NCI-H1930 (cell line): ENCODE results near the gene PTGER1.
"Not testable (repeated sequence)": the region's sequence is repeated elsewhere in the genome, so short reads cannot be mapped to it uniquely, and the experiment has no call there.

Source experiments
- DNase-seq, 2 experiments: peaks; one replicate each; lab custom pipeline; 2025; lab: John Stamatoyannopoulos, UW

PTGER1 gene

DNA sequence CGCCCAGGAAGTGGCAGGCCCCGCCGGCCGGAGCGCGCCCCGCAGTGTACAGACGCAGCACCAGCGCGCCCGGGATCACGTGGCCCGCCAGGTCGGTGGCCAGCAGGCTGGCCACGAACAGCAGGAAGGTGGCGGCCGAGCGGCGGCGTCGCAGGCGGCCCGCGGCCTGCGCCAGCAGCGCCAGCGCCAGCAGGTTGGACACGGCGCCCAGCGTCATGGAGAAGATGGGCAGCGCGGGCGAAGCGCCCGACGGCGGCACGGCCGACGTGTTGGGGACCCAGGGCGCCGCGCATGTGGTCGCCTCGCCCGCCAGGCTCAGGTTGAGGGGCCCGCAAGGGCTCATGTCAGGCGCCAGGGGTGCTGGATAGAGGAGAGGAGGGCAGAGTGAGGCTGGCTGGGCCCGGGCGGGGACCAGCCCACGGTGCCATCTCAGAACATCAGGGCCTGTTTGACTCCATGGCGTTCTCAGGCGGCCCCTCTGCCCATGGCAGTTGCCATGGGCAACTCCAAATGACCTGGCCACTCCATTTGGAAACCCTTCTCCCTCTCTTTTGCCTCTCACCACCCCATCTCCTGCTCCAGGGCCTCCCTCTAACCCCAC is 1.1 kb downstream of the PTGER1 start:
- DNase-seq: no peak

DNA sequence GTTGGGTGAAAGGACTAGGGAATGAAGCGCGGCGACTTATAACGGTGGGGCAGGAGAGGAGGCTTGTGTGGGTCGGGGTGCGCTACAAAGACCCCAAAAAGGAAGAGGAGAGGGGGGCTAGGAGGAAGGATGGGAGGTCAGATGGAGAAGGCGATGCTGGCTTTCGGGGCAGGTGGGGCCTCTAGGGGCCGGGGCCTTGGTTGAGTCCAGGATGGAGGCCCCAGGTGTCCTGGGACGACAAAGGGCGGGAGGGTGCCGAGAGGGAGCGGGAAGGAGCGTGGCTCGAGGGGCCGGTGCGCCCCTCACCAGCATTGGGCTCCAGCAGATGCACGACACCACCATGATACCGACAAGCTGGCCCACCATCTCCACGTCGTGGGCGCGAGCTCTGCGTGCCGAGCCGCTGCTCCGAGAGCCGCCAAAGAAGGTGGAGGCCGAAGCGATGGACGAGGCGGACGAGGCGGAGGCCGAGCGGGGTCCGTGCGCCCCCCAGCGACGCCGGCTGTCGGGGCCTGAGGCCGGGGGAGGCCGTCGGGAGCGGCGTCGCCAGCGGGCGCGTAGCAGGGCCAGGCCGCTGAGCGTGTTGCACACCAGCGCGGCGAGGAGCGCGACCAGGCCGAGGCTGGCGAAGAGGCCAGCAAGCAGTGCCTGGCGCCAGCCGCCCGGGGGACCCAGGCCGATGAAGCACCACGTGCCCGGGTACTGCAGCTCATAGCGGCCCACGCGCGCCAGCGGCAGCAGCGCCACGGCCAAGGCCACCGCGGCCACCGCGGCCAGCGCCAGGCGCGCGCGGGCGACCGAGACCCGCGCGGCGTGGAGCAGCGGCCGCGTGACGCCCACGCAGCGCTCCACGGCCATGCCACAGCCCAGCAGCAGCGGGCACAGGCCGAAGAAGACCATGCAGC is 1.8 kb downstream of the PTGER1 start:
- DNase-seq: no peak

DNA sequence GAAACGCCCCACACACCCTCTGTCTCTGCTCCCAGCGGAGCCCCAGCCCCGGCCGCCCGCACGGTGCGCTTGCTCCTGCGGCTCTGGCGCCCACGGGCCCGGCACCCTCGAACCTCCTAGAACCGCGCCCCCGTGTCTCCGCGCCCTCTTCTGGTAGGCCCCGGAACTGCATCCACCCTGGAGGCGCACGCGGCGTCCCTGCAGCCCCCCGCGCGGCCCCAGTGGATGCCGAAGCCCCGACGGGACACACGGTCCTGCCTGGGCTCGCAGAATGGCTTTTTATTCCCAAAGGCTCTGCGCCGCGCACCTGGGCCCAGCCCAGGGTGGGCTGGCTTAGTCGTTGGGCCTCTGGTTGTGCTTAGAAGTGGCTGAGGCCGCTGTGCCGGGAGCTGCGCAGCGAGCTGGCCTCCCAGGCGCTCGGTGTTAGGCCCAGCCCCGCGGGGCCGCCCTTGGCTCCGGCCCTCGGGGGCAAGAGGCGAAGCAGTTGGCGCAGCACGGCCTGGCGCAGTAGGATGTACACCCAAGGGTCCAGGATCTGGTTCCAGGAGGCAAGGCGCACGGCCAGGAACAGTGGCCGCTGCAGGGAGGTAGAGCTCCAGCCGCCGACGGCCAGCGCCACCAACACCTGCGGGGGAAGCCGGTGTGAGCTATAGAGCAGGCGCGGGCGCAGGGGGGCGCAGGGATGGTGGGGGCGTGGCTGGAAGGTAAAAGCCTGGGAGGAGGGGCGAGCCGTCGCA is 2.8 kb downstream of the PTGER1 start:
- peak; percentile 62 for DNase-seq

DNA sequence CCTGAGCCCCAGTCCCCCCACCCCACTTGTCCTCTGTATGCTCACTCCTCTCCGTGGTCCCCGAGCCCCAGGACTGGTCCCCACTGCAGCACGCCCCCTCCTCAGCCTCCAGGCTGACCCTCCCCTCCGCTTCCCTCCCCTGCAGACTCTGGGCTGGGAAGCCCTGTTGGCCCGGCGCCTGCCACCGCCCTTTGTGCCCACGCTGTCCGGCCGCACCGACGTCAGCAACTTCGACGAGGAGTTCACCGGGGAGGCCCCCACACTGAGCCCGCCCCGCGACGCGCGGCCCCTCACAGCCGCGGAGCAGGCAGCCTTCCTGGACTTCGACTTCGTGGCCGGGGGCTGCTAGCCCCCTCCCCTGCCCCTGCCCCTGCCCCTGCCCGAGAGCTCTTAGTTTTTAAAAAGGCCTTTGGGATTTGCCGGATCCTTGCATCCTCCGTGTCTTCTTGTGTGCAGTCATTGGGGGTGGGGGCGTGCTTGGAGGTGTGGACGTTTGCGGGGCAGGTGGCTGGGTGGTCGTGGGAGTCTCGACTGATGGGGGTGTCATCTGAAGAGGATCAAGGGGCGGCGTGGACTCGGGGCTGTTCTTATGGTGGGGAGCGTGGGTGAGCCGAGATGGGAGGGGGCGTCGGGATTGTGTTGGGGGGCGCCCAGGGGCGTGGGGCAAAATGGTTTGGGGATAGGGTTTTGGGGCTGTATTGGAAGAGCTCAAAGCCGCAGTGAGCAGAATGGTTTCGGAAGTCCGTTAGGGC is 3.5 kb downstream of the PTGER1 start:
- DNase-seq: no peak

DNA sequence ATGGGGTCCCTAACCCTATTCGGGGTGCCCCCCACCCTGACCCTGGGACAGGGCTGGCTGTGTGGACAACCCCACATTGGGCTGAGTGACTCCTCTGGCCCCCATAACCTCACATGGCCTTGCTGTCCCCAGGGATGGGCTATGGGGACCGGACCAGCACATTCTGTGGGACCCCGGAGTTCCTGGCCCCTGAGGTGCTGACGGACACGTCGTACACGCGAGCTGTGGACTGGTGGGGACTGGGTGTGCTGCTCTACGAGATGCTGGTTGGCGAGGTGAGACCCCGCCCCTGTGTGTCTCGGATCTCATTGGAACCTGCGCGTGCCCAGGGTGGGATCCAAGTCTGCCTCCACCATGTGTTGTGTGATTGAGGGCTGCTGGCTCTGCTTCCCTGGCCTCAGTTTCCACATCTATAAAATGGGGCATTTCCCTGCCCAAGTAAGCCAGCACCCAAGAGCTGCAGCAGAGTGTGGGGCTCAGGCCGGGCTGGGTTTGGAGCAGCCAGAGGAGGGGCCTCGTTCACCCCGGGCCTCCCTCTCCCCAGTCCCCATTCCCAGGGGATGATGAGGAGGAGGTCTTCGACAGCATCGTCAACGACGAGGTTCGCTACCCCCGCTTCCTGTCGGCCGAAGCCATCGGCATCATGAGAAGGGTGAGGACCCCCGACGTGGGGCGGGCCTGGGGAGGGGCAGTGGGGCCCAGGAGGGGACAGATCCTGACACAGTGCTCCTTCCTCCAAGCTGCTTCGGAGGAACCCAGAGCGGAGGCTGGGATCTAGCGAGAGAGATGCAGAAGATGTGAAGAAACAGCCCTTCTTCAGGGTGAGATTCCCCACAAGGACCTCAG is 4.9 kb downstream of the PTGER1 start:
- no peak for DNase-seq

DNA sequence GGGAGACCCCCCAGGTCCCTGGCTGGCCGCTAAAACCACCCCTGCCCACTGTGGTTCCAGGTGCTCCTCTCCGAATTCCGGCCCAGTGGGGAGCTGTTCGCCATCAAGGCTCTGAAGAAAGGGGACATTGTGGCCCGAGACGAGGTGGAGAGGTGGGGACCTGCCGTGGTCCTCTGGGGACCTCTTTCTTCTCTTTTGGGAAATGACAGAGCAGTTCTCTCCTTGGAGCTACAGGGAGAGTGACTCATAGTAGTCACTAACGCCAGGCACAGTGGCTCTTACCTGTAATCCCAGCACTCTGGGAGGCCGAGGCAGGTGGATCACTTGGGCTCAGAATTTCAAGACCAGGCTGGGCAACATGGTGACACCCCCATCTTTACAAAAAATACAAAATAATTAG is 7.3 kb downstream of the PTGER1 start:
- DNase-seq: no peak

DNA sequence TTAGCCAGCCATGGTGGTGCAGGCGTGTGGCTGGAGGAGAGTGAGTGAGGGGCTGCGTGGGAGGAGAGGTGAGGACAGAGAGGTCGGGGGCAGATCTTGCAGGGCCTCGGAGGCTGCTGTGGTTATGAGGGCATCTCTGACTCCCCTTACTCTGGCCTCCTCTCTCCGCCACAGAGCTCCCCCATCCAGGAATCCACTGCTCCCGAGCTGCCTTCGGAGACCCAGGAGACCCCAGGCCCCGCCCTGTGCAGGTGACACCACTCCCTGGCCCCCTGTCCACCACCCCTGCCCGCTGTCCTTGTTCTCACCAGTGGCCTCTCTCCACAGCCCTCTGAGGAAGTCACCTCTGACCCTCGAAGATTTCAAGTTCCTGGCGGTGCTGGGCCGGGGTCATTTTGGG is 7.8 kb downstream of the PTGER1 start:
- no peak for DNase-seq

DNA sequence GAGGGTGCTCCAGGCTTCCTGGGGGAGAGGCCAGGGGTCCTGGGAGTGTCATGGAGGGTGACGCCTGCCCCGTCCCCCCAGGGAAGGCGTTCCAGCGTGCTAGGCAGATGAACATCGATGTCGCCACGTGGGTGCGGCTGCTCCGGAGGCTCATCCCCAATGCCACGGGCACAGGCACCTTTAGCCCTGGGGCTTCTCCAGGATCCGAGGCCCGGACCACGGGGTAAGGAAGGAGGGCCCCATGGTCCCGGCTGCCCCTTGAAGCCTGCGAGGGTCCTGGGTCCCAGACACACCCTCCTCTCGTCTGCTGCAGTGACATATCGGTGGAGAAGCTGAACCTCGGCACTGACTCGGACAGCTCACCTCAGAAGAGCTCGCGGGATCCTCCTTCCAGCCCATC is 11.4 kb downstream of the PTGER1 start:
- DNase-seq: no peak

DNA sequence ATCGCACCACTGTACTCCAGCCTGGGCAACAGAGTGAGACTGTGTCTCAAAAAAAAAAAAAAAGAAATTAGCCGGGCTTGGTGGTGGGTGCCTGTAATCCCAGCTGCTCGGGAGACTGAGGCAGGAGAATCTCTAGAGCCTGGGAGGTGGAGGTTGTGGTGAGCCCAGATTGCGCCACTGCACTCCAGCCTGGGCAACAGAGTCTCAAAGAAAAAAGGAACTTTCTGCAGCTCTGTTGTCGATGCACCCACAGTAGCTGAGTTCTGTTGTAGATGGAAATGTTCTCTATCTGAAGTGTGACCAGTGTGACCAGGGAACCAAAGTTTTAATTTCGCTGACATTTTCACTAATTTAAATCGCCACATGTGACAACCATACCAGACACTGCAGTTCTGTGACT is 12.8 kb downstream of the PTGER1 start:
- not testable (repeated sequence) for DNase-seq

DNA sequence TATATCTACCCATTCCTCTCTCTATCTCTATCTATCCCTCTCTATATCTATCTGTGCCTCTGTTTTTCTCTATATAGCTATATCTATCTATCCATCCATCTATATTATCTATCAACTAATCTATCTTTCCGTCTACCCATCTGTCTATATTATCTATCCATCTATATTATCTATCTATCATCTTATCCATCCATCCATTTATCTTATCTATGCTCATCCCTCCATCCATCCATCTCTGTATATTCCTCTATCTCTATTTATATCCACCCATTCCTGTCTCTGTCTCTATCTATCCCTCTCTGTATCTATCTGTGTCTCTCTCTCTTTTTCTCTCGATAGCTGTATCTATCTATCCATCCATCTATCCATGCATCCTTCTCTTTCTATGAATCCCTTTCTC is 14.2 kb downstream of the PTGER1 start:
- no peak for DNase-seq

DNA sequence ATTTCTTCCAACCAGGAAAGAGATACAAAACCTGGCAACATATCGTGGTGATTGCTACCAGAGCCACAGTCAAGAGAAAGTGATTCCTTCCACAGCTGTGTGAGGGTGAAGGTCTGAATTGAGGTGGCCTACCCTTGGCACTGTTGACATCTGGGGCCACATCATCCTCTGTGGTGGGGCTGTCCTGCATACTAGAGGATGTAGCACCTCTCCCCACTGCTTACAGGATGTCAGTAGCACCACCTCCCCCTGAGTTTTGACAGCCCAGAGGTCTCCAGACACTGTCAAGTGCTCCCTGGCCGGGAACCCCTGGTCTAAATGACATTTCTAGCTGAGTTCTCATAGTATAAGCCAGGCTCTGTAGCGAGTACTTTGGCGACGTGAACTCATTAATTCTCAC is 15.5 kb downstream of the PTGER1 start:
- no peak for DNase-seq

DNA sequence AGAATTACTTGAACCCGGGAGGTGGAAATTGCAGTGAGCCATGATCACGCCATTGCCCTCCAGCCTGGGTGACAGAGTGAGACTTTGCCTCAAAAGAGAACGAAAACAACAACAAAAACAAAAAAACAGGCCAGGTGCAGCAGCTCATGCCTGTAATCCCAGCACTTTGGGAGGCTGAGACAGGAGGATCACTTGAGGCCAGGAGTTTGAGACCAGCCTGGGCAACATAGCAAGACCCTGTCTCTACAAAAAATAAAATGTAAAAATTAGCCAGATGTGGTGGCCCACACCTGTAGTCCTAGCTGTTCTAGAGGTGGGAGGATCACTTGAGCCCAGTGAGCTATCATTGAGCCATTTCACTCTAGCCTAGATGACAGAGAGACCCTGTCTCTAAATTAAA is 22.9 kb downstream of the PTGER1 start:
- not testable (repeated sequence) for DNase-seq

DNA sequence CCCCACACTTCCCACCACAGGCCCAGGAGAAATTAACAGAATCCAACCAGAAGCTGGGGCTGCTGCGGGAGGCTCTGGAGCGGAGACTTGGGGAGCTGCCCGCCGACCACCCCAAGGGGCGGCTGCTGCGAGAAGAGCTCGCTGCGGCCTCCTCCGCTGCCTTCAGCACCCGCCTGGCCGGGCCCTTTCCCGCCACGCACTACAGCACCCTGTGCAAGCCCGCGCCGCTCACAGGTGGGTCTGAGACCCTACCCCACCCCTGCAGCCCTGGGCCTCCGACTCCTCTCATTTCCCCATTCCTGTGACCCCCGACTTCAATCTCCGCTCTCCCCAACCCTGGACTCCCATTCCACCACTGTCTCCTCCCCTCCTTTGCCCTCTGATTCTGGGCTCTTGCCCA is 24.3 kb downstream of the PTGER1 start:
- DNase-seq: no peak

DNA sequence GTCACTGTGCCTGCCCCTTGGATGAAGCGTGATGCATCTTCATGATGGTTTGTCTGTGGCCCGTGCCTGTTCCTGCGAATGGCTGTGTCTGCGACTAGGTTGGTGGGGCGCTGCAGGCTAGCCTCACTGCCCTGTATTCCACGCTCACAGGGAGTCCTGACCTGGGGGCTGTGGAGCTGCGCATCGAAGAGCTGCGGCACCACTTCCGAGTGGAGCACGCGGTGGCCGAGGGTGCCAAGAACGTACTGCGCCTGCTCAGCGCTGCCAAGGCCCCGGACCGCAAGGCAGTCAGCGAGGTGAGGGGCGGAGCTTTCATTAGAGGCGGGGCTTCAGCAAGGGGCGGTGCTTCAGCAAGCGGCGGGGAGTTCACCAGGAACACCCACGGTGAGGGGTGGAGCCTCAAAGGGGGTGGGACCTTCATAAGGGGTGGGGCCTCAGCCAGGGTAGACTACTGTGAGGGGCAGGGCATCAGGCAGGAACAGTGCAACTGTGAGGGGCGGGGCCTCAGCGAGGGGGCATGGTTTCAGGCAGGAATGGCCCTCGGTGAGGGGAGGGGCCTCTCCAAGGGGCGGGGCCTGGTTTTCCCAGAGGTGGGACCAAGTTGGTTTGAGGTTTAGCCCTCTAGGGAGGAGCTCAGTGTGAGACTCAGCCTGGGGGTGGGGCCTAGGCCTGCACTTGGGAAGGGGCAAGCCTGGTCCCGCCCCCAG is 24.8 kb downstream of the PTGER1 start:
- DNase-seq: peak in 1 of 2 experiments; percentile 13

DNA sequence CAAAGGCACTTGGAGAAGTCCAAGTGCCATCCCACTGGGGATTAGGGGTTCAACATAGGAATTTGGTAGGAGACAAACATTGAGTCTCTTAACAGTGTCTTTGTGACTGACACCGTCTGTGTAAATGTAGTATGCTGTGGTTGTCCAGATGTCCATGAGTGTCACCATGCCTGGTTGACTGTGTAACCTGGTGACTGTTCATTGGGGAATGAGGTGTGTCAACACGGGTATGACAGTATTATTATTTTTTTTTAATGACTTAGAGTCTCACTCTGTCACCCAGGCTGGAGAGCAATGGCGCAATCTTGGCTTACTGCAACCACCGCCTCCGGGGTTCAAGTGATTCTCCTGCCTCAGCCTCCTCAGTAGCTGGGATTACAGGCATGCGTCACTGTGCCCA is 25.8 kb downstream of the PTGER1 start:
- DNase-seq: no peak

DNA sequence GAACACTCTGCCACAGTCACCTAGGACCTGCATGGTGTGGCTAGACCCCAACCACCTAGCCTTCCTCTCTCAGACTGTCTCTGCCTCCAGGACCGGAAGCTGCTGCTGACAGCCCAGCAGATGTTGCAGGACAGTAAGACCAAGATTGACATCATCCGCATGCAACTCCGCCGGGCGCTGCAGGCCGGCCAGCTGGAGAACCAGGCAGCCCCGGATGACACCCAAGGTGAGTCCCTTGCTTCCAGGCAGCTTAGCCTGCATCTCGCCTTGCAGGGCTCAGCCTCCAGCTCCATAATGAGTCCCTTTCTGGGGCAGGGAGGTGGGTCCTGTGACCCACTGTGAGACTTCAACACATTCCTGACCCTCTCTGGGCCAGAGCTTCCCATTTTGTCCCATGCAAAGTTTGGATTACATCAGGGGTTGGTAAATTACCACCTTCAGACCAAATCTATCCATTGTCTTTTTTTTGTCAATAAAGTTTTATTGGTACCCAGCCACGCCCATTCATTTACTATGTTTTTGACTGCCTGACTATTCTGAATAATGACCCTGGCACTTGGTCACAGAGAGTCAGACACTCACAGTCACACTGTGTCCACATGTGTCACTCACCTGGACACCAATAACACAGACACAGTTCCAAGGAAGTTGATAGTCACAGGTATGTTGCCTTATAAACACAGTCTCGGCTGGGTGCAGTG is 28.7 kb downstream of the PTGER1 start:
- no peak for DNase-seq

DNA sequence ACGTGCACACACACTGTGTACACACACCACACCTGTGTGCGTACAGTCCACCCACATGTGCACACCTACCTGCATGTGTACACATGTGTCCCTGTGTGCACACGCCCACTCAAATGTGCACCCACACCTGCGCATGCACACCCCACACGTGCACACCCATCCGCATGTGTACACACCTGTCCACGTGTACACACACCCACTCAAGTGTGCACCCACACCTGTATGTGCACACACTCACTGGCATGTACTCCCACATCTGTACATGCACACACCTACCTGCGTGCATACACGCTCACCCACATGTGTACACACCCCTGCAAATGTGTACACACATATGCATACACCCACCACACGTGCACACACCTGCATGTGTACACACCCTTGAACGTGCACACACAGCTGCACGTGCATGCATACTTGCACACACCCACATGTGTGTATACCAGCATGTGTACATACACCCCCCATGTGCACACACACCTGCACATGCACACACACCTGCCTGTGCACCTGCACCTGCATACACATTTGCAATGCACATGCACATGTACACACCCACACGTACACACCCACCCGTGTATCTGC is 31.4 kb downstream of the PTGER1 start:
- no peak for DNase-seq

DNA sequence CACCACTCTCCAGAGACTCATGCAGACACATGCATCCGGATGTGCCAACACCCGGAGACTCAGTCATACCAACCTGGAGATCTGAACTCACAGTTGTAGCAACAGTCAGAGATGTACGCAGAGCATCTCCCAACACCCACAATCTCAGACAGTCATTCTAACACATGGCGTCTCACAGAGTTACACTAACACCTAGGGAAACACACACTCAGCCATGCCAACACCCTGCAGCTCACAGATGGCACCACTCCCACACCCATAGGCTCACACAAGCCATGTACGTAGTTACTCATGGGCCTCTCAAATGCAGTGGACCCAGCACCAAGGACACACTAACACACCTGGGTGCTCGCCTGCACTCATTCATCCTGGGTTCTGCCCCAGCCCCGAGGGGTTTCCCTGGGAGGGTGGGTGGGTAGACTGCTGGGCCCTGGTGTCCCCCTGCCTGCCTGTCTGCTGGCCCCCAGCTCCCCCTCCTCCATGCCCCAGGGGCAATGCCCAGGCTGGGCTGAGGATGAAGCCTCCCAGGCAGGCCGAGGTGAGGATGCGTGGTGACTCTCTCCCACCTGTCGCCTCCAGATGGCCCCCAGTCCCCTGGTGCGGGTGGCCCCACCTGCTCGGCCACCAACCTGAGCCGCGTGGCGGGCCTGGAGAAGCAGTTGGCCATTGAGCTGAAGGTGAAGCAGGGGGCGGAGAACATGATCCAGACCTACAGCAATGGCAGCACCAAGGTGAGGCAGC is 32.1 kb downstream of the PTGER1 start:
- no peak for DNase-seq
